SJSA1 (cell line): Measurements from ENCODE around the gene PLEKHO1. TPM values are rescaled to one million over a fixed set of nuclear protein-coding genes. Genes with fewer than 3 reads are reported as not detected.
"Not testable (repeated sequence)": the region's sequence is repeated elsewhere in the genome, so short reads cannot be mapped to it uniquely, and the experiment has no call there.

Experiments
- DNase-seq, 2 experiments: peaks; one replicate each; pipeline ENCODE4 v3.0.0-alpha.2; 2015 to 2020; ENCODE audit warnings: low spot score in 2 of 2, low read depth in 1 of 2
- H3K27ac ChIP-seq: fragments of 250-450 bp; sonication (Bioruptor Pico); 2 replicates; pipeline ENCODE4 v1.5.1; 2020; ENCODE audit warnings: mild to moderate bottlenecking, moderate library complexity
- H3K27me3 ChIP-seq: fragments of 250-450 bp; sonication (Bioruptor Pico); replicated peaks from 2 replicates; pipeline ENCODE4 v1.5.1; 2020; ENCODE audit warnings: mild to moderate bottlenecking, moderate library complexity
- H3K36me3 ChIP-seq: fragments of 250-450 bp; sonication (Bioruptor Pico); 2 replicates; pipeline ENCODE4 v1.5.1; 2020; ENCODE audit warnings: mild to moderate bottlenecking
- H3K4me1 ChIP-seq: fragments of 250-450 bp; sonication (Bioruptor Pico); replicated peaks from 2 replicates; pipeline ENCODE4 v1.6.1; 2021; ENCODE audit warnings: mild to moderate bottlenecking
- H3K4me3 ChIP-seq: fragments of 250-450 bp; sonication (Bioruptor Pico); 2 replicates; pipeline ENCODE4 v1.5.1; 2020; ENCODE audit warnings: mild to moderate bottlenecking
- H3K9me3 ChIP-seq: fragments of 250-450 bp; sonication (Bioruptor Pico); replicated peaks from 2 replicates; pipeline ENCODE4 v1.5.1; 2020; ENCODE audit warnings: mild to moderate bottlenecking
- total RNA-seq: library from RNA; depleted of rRNA; stranded (reverse); fragments of >200 nt; shearing (Covaris generic); gene quantifications from 2 replicates; pipeline ENCODE4 v1.2.3, GENCODE V29; 2014

The PLEKHO1 gene
- total RNA-seq, 1 experiment from 2014 or later, result 90.1 TPM

- no peak overlapping the region for H3K27ac ChIP-seq
- H3K4me3 ChIP-seq, result no peak overlapping the region
- no peaks in the 10 kb centered on the region for H3K27me3 ChIP-seq
- H3K36me3 ChIP-seq, result no peaks in the 10 kb centered on the region; the same call in none of the 2 replicates
- no peaks in the 10 kb centered on the region for H3K9me3 ChIP-seq
- DNase-seq, result no peak
- peaks cover 6% of the 10 kb centered on the region for H3K4me1 ChIP-seq
These were observed 15.2 kb upstream of the PLEKHO1 start for GRCh38 chr1:150134537-150134936.

- H3K9me3 ChIP-seq, H3K27me3 ChIP-seq, H3K36me3 ChIP-seq, DNase-seq, H3K27ac ChIP-seq, H3K4me3 ChIP-seq, H3K4me1 ChIP-seq: not testable (repeated sequence)
These were observed 14.3 kb upstream of the PLEKHO1 start for GRCh38 chr1:150135400-150135799.

- DNase-seq, result no peak
- Histone ChIP-seq H3K27me3 (no peaks in the 10 kb centered on the region), H3K27ac (no peak overlapping the region), H3K4me3 (no peak overlapping the region), H3K36me3 (no peaks in the 10 kb centered on the region; the same call in none of the 2 replicates), H3K9me3 (no peaks in the 10 kb centered on the region), H3K4me1 (peaks cover 20% of the 10 kb centered on the region)
These were observed 11.7 kb upstream of the PLEKHO1 start for GRCh38 chr1:150138044-150138443.

- no peak for DNase-seq
- Histone ChIP-seq H3K4me1 (peaks cover 14% of the 10 kb centered on the region), H3K9me3 (no peaks in the 10 kb centered on the region), H3K27ac (peak overlapping the region; percentile 6; the same call in 1 of the 2 replicates), H3K4me3 (no peak overlapping the region), H3K27me3 (no peaks in the 10 kb centered on the region), H3K36me3 (peaks cover 9% of the 10 kb centered on the region)
These were observed 8.3 kb upstream of the PLEKHO1 start for GRCh38 chr1:150141452-150141851.

- 0 out of 2 replicates have a peak overlapping the region, but pooled peaks have one; percentile 6 for H3K27ac ChIP-seq
- H3K36me3 ChIP-seq, result peaks cover 9% of the 10 kb centered on the region
- no peak for DNase-seq
- no peaks in the 10 kb centered on the region for H3K9me3 ChIP-seq
- no peak overlapping the region for H3K4me3 ChIP-seq
- H3K4me1 ChIP-seq, result peaks cover 14% of the 10 kb centered on the region
- H3K27me3 ChIP-seq, result no peaks in the 10 kb centered on the region
These were observed 7.6 kb upstream of the PLEKHO1 start for GRCh38 chr1:150142083-150142482.

- peaks cover 13% of the 10 kb centered on the region for H3K36me3 ChIP-seq
- no peak for DNase-seq
- peaks cover 27% of the 10 kb centered on the region for H3K4me1 ChIP-seq
- H3K4me3 ChIP-seq, result no peak overlapping the region
- H3K27ac ChIP-seq, result no peak overlapping the region
- H3K27me3 ChIP-seq, result no peaks in the 10 kb centered on the region
- H3K9me3 ChIP-seq, result no peaks in the 10 kb centered on the region
These were observed 5.1 kb upstream of the PLEKHO1 start for GRCh38 chr1:150144606-150145005.

- DNase-seq, result not testable (repeated sequence)
These were observed 3.7 kb upstream of the PLEKHO1 start for GRCh38 chr1:150146016-150146415.

GRCh38 chr1:150146849-150147542 lies 2.7 kb upstream of the PLEKHO1 start:
- Histone ChIP-seq H3K27me3 (no peaks in the 10 kb centered on the region), H3K4me3 (no peak overlapping the region), H3K9me3 (no peaks in the 10 kb centered on the region), H3K36me3 (peaks cover 31% of the 10 kb centered on the region), H3K4me1 (peaks cover 30% of the 10 kb centered on the region), H3K27ac (no peak overlapping the region)
- DNase-seq, result no peak

More at GRCh38 chr1:150146016-150146415, 3.7 kb upstream of the PLEKHO1 start:
- H3K4me1 ChIP-seq, result peaks cover 27% of the 10 kb centered on the region
- H3K27ac ChIP-seq, H3K4me3 ChIP-seq, H3K27me3 ChIP-seq, H3K9me3 ChIP-seq: not testable (repeated sequence)
- H3K36me3 ChIP-seq, result peaks cover 21% of the 10 kb centered on the region

- H3K27me3 ChIP-seq, result no peaks in the 10 kb centered on the region
- no peak for DNase-seq
- H3K9me3 ChIP-seq, result no peaks in the 10 kb centered on the region
- peaks cover 48% of the 10 kb centered on the region for H3K36me3 ChIP-seq
- H3K4me1 ChIP-seq, result peaks cover 38% of the 10 kb centered on the region
- peak overlapping the region; percentile 75 for H3K4me3 ChIP-seq
- peak overlapping the region; percentile 87 for H3K27ac ChIP-seq
These were observed 862 bp upstream of the PLEKHO1 start for GRCh38 chr1:150148837-150149270.

GRCh38 chr1:150150133-150151021 lies 661 bp downstream of the PLEKHO1 start:
- peak overlapping the region; percentile 87 for H3K27ac ChIP-seq
- H3K4me1 ChIP-seq, result peaks cover 38% of the 10 kb centered on the region
- H3K27me3 ChIP-seq, result no peaks in the 10 kb centered on the region
- peak in 1 of 2 experiments; percentile 37 for DNase-seq
- H3K4me3 ChIP-seq, result peak overlapping the region; percentile 75
- no peaks in the 10 kb centered on the region for H3K9me3 ChIP-seq
- peaks cover 56% of the 10 kb centered on the region for H3K36me3 ChIP-seq

GRCh38 chr1:150151291-150152181 lies 1.8 kb downstream of the PLEKHO1 start:
- DNase-seq, result peak in 1 of 2 experiments; percentile 26
- Histone ChIP-seq H3K36me3 (peaks cover 66% of the 10 kb centered on the region), H3K27ac (peak overlapping the region; percentile 81; the same call in 1 of the 2 replicates), H3K4me1 (peaks cover 41% of the 10 kb centered on the region), H3K4me3 (peak overlapping the region; percentile 75), H3K27me3 (no peaks in the 10 kb centered on the region), H3K9me3 (no peaks in the 10 kb centered on the region)

GRCh38 chr1:150152182-150152536 lies 2.4 kb downstream of the PLEKHO1 start:
- no peak overlapping the region for H3K27ac ChIP-seq
- peak overlapping the region; percentile 75; the same call in 1 of the 2 replicates for H3K4me3 ChIP-seq
- no peak for DNase-seq
- H3K27me3 ChIP-seq, result no peaks in the 10 kb centered on the region
- H3K9me3 ChIP-seq, result no peaks in the 10 kb centered on the region
- H3K4me1 ChIP-seq, result peaks cover 48% of the 10 kb centered on the region
- peaks cover 72% of the 10 kb centered on the region for H3K36me3 ChIP-seq

- Histone ChIP-seq H3K9me3 (no peaks in the 10 kb centered on the region), H3K4me3 (no peak overlapping the region), H3K36me3 (peaks cover 80% of the 10 kb centered on the region), H3K4me1 (peaks cover 55% of the 10 kb centered on the region), H3K27me3 (no peaks in the 10 kb centered on the region), H3K27ac (no peak overlapping the region)
- DNase-seq, result no peak
These were observed 3.2 kb downstream of the PLEKHO1 start for GRCh38 chr1:150152772-150153456.
